ENCODE measurements around the gene ZBTB39. TPM values are rescaled to one million over a fixed set of nuclear protein-coding genes. Genes with fewer than 3 reads are reported as not detected.

Gene ZBTB39
- total and polyA plus RNA-seq, 10 donors = 1.7 to 15.7 (median 10.8) TPM

GRCh38 chr12:56990648-56991318, 15.6 kb downstream of the ZBTB39 start:
- Histone ChIP-seq H3K4me3 (no peak overlapping the region), H3K27me3 (replicated peaks in 1 of 7) (no peaks in the 10 kb centered on the region), H3K9me3 (no peaks in the 10 kb centered on the region), H3K36me3 (peaks cover 0 to 11% (median 0%) of the 10 kb centered on the region in 6 donors), H3K4me1 (peaks cover 17 to 76% (median 54%) of the 10 kb centered on the region in 6 donors), H3K27ac (peak overlapping the region; percentile 51 to 85 (median 72))
- DNase-seq = peak; percentile 74
- 30 to 43% (median 30%) methylated on average over 7 of the region's 7 CpGs for WGBS, 5 donors
- TF ChIP-seq POLR2AphosphoS5 (IDR thresholded peaks at IDR 0.05) = peak in 1 of 3 donors; percentile 70
- no peak for TF ChIP-seq POLR2A (IDR thresholded peaks at IDR 0.05)
- intact Hi-C loops (cut with DNase I; ENCODE audit: low total_unique reads) = loop anchor here (5.0 kb wide), 1 partner anchor 228 kb away; the partner anchor contains the start of gene HSD17B6

- Histone ChIP-seq H3K27me3 (replicated peaks in 1 of 7) (no peaks in the 10 kb centered on the region), H3K9me3 (no peaks in the 10 kb centered on the region), H3K4me1 (peaks cover 17 to 69% (median 51%) of the 10 kb centered on the region in 6 donors), H3K36me3 (peaks cover 0 to 4% (median 0%) of the 10 kb centered on the region in 6 donors), H3K4me3 (no peak overlapping the region), H3K27ac (peak overlapping the region in 5 of 8 donors; percentile 65 to 85 (median 82))
- WGBS, 5 donors = 81 to 90% (median 86%) methylated on average over 7 of the region's 7 CpGs
- intact Hi-C loops (cut with DNase I; ENCODE audit: low total_unique reads) = loop anchor here (5.0 kb wide), 2 partner anchors 153 to 228 kb away; partner anchors contain the start of gene HSD17B6
- TF ChIP-seq POLR2AphosphoS5 (IDR thresholded peaks at IDR 0.05) = no peak
- no peak for TF ChIP-seq CTCF (IDR thresholded peaks at IDR 0.05 in 8 of 11, conservative IDR thresholded peaks at IDR 0.05 in 3 of 11)
- no peak for TF ChIP-seq POLR2A (IDR thresholded peaks at IDR 0.05)
- no peak for DNase-seq
Observed at GRCh38 chr12:56989861-56990610, 16.3 kb downstream of the ZBTB39 start.

GRCh38 chr12:56988207-56988739, 18.1 kb downstream of the ZBTB39 start:
- H3K27ac ChIP-seq = peak overlapping the region in 5 of 8 donors; percentile 49 to 67 (median 64)
- no peaks in the 10 kb centered on the region for H3K27me3 ChIP-seq (replicated peaks in 1 of 7)
- TF ChIP-seq CTCF (IDR thresholded peaks at IDR 0.05 in 8 of 11, conservative IDR thresholded peaks at IDR 0.05 in 3 of 11) = no peak
- TF ChIP-seq POLR2AphosphoS5 (IDR thresholded peaks at IDR 0.05) = peak in 1 of 3 donors; percentile 12
- TF ChIP-seq POLR2A (IDR thresholded peaks at IDR 0.05) = no peak
- peaks cover 17 to 60% (median 43%) of the 10 kb centered on the region in 6 donors for H3K4me1 ChIP-seq
- no peaks in the 10 kb centered on the region for H3K36me3 ChIP-seq
- intact Hi-C loops (cut with DNase I; ENCODE audit: low total_unique reads) = loop anchor here (5.0 kb wide), 1 partner anchor 151 kb away; no protein-coding TSS in a partner anchor
- no peaks in the 10 kb centered on the region for H3K9me3 ChIP-seq
- DNase-seq = peak; percentile 60
- H3K4me3 ChIP-seq = no peak overlapping the region
- 20 to 31% (median 29%) methylated on average over 5 of the region's 5 CpGs for WGBS, 5 donors

- peak overlapping the region in 5 of 8 donors; percentile 29 to 67 (median 64) for H3K27ac ChIP-seq
- intact Hi-C loops (cut with DNase I; ENCODE audit: low total_unique reads) = loop anchor here (5.0 kb wide), 1 partner anchor 150 kb away; no protein-coding TSS in a partner anchor
- TF ChIP-seq CTCF (IDR thresholded peaks at IDR 0.05 in 8 of 11, conservative IDR thresholded peaks at IDR 0.05 in 3 of 11) (peak; percentile 82 to 98 (median 95)), POLR2AphosphoS5 (IDR thresholded peaks at IDR 0.05) (peak in 1 of 3 donors; percentile 63), POLR2A (IDR thresholded peaks at IDR 0.05) (no peak)
- peaks cover 17 to 56% (median 41%) of the 10 kb centered on the region in 6 donors for H3K4me1 ChIP-seq
- peak; percentile 94 for DNase-seq
- H3K27me3 ChIP-seq (replicated peaks in 1 of 7) = no peaks in the 10 kb centered on the region
- 18 to 25% (median 23%) methylated on average over 9 to 11 of the region's 11 CpGs for WGBS, 5 donors
- H3K9me3 ChIP-seq = no peaks in the 10 kb centered on the region
- no peaks in the 10 kb centered on the region for H3K36me3 ChIP-seq
- peak overlapping the region in 1 of 8 donors; percentile 39 for H3K4me3 ChIP-seq
Observed at GRCh38 chr12:56987551-56988053, 18.7 kb downstream of the ZBTB39 start.

All from spleen (tissue), 11 donors.